Right lobe of liver (tissue), 6 donors: ENCODE measurements around the gene SMIM38. TPM values are rescaled to one million over a fixed set of nuclear protein-coding genes. Genes with fewer than 3 reads are reported as not detected.

Experiments used
- ATAC-seq, 4 donors: fragments of 200-7000 bp; cut with Tn5 transposase; one replicate each; pipeline ENCODE4 v1.9.1; 2020; ENCODE audit warnings: mild to moderate bottlenecking in 4 of 4, moderate library complexity in 4 of 4
- DNase-seq, 3 donors: peaks; one replicate each; pipeline ENCODE4 v3.0.0-alpha.2; 2020
- H3K27ac ChIP-seq, 3 donors: fragments of 200-600 bp; one replicate each; pipeline ENCODE4 v1.8.0; 2022
- H3K27me3 ChIP-seq, 2 donors: fragments of 200-600 bp; one replicate each; pipeline ENCODE4 v1.8.0; 2022
- H3K36me3 ChIP-seq, 4 donors: fragments of 200-600 bp; sonication (generic) in 1 of 4; one replicate each; pipeline versions ENCODE4 v1.5.1 to v1.8.0; 2017 to 2022; ENCODE audit warnings: control low read depth in 1 of 4
- H3K4me1 ChIP-seq, 4 donors: fragments of 200-600 bp; sonication (generic) in 1 of 4; one replicate each; pipeline versions ENCODE4 v1.5.1 to v1.8.0; 2017 to 2022; ENCODE audit warnings: control low read depth in 1 of 4
- H3K4me3 ChIP-seq, 3 donors: fragments of 200-600 bp; one replicate each; pipeline ENCODE4 v1.8.0; 2022
- H3K9me3 ChIP-seq, 4 donors: fragments of 200-600 bp; sonication (generic) in 1 of 4; one replicate each; pipeline versions ENCODE4 v1.5.1 to v1.8.0; 2017 to 2022; ENCODE audit warnings: control low read depth in 1 of 4
- POLR2A ChIP-seq: fragments of 450-650 bp; IDR thresholded peaks from one replicate; pipeline ENCODE4 v1.6.1; 2017; ENCODE audit warnings: antibody characterized with exemption, mild to moderate bottlenecking
- WGBS: methylation state at CpG from one replicate; pipeline ENCODE4 v1.1.6; 2018; ENCODE audit warnings: low coverage, low lambda C conversion rate; ENCODE audit not compliant: insufficient coverage; ENCODE audit errors: missing lambda C conversion rate; 5-methylcytosine and 5-hydroxymethylcytosine counted together
- intact Hi-C, 2 donors: fragments of 100-400 bp; cut with DNase I; formaldehyde crosslinking; loops; one replicate each; pipeline versions ENCODE4 v1.11.2 to v1.14.1; 2022
- total RNA-seq, 6 experiments: library from RNA; depleted of rRNA in 2 of 6; stranded (reverse); fragments of >200 nt in 2 of 6; fragmentation: NEBNext Ultra II Directional in 3 of 6; extraction: Animal tissue kit (Norgen Biotek cat#: 25700) in 3 of 6; gene quantifications; one replicate each; pipeline versions ENCODE4 v1.1.0 to v1.2.4, GENCODE V29; 2016 to 2023
- TF ChIP-seq, protein P1 (sequence below), 4 donors: fragments of 200-600 bp in 3 of 4; fragments of 450-650 bp in 1 of 4; IDR thresholded peaks; one replicate each; pipeline versions ENCODE4 v1.5.1 to v1.8.0; 2016 to 2022; ENCODE audit warnings: antibody characterized with exemption in 4 of 4, mild to moderate bottlenecking in 2 of 4
- donor health status: DM: no; HTN: yes; CAD: no.
- donor health status: DM: no; HTN: no; CAD: no.
- donor health status: DM: no; HTN: no; CAD: no.
- donor health status: DM: no; HTN: yes; CAD: no.
- donor health status: DM: no; HTN: yes; CAD: no.

The SMIM38 gene
- total RNA-seq, 6 experiments from 2014 or later = not detected

- TF ChIP-seq POLR2A = no peak
- TF ChIP-seq, protein P1, sequence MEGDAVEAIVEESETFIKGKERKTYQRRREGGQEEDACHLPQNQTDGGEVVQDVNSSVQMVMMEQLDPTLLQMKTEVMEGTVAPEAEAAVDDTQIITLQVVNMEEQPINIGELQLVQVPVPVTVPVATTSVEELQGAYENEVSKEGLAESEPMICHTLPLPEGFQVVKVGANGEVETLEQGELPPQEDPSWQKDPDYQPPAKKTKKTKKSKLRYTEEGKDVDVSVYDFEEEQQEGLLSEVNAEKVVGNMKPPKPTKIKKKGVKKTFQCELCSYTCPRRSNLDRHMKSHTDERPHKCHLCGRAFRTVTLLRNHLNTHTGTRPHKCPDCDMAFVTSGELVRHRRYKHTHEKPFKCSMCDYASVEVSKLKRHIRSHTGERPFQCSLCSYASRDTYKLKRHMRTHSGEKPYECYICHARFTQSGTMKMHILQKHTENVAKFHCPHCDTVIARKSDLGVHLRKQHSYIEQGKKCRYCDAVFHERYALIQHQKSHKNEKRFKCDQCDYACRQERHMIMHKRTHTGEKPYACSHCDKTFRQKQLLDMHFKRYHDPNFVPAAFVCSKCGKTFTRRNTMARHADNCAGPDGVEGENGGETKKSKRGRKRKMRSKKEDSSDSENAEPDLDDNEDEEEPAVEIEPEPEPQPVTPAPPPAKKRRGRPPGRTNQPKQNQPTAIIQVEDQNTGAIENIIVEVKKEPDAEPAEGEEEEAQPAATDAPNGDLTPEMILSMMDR (IDR thresholded peaks at IDR 0.05) = no peak
- no peak for ATAC-seq
These were observed 6.8 kb downstream of the SMIM38 start for GRCh38 chr11:69162505-69162904.

GRCh38 chr11:69163842-69164241, 8.1 kb downstream of the SMIM38 start:
- ATAC-seq (no peak), DNase-seq (no peak)
- Histone ChIP-seq H3K27me3 (no peaks in the 10 kb centered on the region), H3K36me3 (no peaks in the 10 kb centered on the region), H3K27ac (no peak overlapping the region), H3K9me3 (no peaks in the 10 kb centered on the region), H3K4me3 (no peak overlapping the region), H3K4me1 (no peaks in the 10 kb centered on the region)
- WGBS = 90% methylated on average over 1 of the region's 1 CpG
- intact Hi-C loops = no loop called here
- no peak for TF ChIP-seq POLR2A

More at GRCh38 chr11:69162505-69162904, 6.8 kb downstream of the SMIM38 start:
- Histone ChIP-seq H3K36me3 (no peaks in the 10 kb centered on the region), H3K4me1 (no peaks in the 10 kb centered on the region), H3K4me3 (no peak overlapping the region), H3K27me3 (no peaks in the 10 kb centered on the region), H3K9me3 (no peaks in the 10 kb centered on the region), H3K27ac (no peak overlapping the region)
- intact Hi-C loops = no loop called here
- no peak for DNase-seq

GRCh38 chr11:69164824-69165223, 9.1 kb downstream of the SMIM38 start:
- 80% methylated on average over 3 of the region's 10 CpGs for WGBS
- intact Hi-C loops = no loop called here
- no peaks in the 10 kb centered on the region for H3K27me3 ChIP-seq
- H3K9me3 ChIP-seq = no peaks in the 10 kb centered on the region
- no peak for ATAC-seq
- no peak overlapping the region for H3K4me3 ChIP-seq
- H3K4me1 ChIP-seq = no peaks in the 10 kb centered on the region
- H3K27ac ChIP-seq = no peak overlapping the region
- no peak for DNase-seq
- TF ChIP-seq, protein P1 (IDR thresholded peaks at IDR 0.05) = no peak
- TF ChIP-seq POLR2A = no peak
- H3K36me3 ChIP-seq = no peaks in the 10 kb centered on the region

- Histone ChIP-seq H3K27ac (no peak overlapping the region), H3K36me3 (no peaks in the 10 kb centered on the region), H3K9me3 (no peaks in the 10 kb centered on the region), H3K4me1 (no peaks in the 10 kb centered on the region), H3K27me3 (no peaks in the 10 kb centered on the region), H3K4me3 (no peak overlapping the region)
- DNase-seq (no peak), ATAC-seq (no peak)
- intact Hi-C loops = no loop called here
- 58% methylated on average over 2 of the region's 2 CpGs for WGBS
- TF ChIP-seq, protein P1 (IDR thresholded peaks at IDR 0.05) = no peak
- no peak for TF ChIP-seq POLR2A
These were observed 10.0 kb downstream of the SMIM38 start for GRCh38 chr11:69165775-69166174.

GRCh38 chr11:69166218-69167115, 10.7 kb downstream of the SMIM38 start:
- intact Hi-C loops = no loop called here
- no peaks in the 10 kb centered on the region for H3K4me1 ChIP-seq
- no peaks in the 10 kb centered on the region for H3K36me3 ChIP-seq
- H3K27ac ChIP-seq = no peak overlapping the region
- no peak for DNase-seq
- ATAC-seq = peak; percentile 17 to 91 (median 38)
- no peak overlapping the region for H3K4me3 ChIP-seq
- H3K27me3 ChIP-seq = no peaks in the 10 kb centered on the region
- H3K9me3 ChIP-seq = no peaks in the 10 kb centered on the region
- TF ChIP-seq, protein P1 (IDR thresholded peaks at IDR 0.05) = no peak
- no peak for TF ChIP-seq POLR2A
- WGBS = 41% methylated on average over 16 of the region's 21 CpGs
